GM23338 (cell line): ENCODE results near the gene CCDC184. TPM values are rescaled to one million over a fixed set of nuclear protein-coding genes. Genes with fewer than 3 reads are reported as not detected.
A peak's percentile ranks its signal among the peaks of the same experiment; 100 is the strongest.

Experiments
- ATAC-seq: fragments of 200-7000 bp; cut with Tn5 transposase; 3 replicates; pipeline ENCODE4 v1.9.1; 2020
- DNase-seq: peaks from one replicate; pipeline ENCODE4 v3.0.0-alpha.2; 2015; ENCODE audit warnings: low spot score
- H2AFZ ChIP-seq: fragments of 200-600 bp; sonication (generic); 2 replicates; pipeline ENCODE4 v1.8.0; 2016; ENCODE audit warnings: antibody characterized with exemption, mild to moderate bottlenecking, moderate library complexity
- H3F3A ChIP-seq: fragments of 200-600 bp; sonication (generic); replicated peaks from 2 replicates; pipeline ENCODE4 v1.8.0; 2017; ENCODE audit warnings: antibody characterized with exemption, mixed run types, low read depth
- H3K27ac ChIP-seq: fragments of 200-600 bp; sonication (generic); 2 replicates; pipeline ENCODE4 v1.6.1; 2016; ENCODE audit warnings: low read depth
- H3K27me3 ChIP-seq: fragments of 200-600 bp; sonication (generic); 2 replicates; pipeline ENCODE4 v1.8.0; 2016; ENCODE audit warnings: mild to moderate bottlenecking, mixed run types, moderate library complexity; ENCODE audit not compliant: insufficient read depth
- H3K36me3 ChIP-seq: fragments of 200-600 bp; sonication (generic); 2 replicates; pipeline ENCODE4 v1.8.0; 2016; ENCODE audit warnings: mild to moderate bottlenecking; ENCODE audit not compliant: insufficient read depth
- H3K4me1 ChIP-seq: fragments of 200-600 bp; sonication (generic); 2 replicates; pipeline ENCODE4 v1.8.0; 2016; ENCODE audit warnings: mild to moderate bottlenecking, moderate library complexity; ENCODE audit not compliant: insufficient read depth
- H3K4me2 ChIP-seq: fragments of 200-600 bp; sonication (generic); 2 replicates; pipeline ENCODE4 v1.7.1; 2017; ENCODE audit warnings: mixed run types
- H3K4me3 ChIP-seq: fragments of 200-600 bp; sonication (generic); 2 replicates; pipeline ENCODE4 v1.6.1; 2016; ENCODE audit warnings: mixed run types
- H3K79me2 ChIP-seq: fragments of 200-600 bp; sonication (generic); replicated peaks from 2 replicates; pipeline ENCODE4 v1.8.0; 2017; ENCODE audit warnings: mild to moderate bottlenecking; ENCODE audit not compliant: insufficient read depth
- H3K9me2 ChIP-seq: fragments of 200-600 bp; sonication (generic); 2 replicates; pipeline ENCODE4 v1.8.0; 2017; ENCODE audit not compliant: insufficient read depth
- H4K20me1 ChIP-seq: fragments of 200-600 bp; sonication (generic); replicated peaks from 2 replicates; pipeline ENCODE4 v1.8.0; 2017; ENCODE audit warnings: mild to moderate bottlenecking; ENCODE audit not compliant: insufficient read depth
- H3K27ac Mint-ChIP-seq: 2 replicates; pipeline ENCODE4 v1.8.0; 2020; ENCODE audit warnings: inconsistent platforms, mild to moderate bottlenecking, moderate library complexity, mixed read lengths
- H3K27me3 Mint-ChIP-seq: 3 replicates; pipeline ENCODE4 v1.8.0; 2022; ENCODE audit warnings: low read depth, mild to moderate bottlenecking, moderate library complexity, mixed read lengths, inconsistent platforms; ENCODE audit not compliant: insufficient read depth, poor library complexity
- H3K36me3 Mint-ChIP-seq: 3 replicates; pipeline ENCODE4 v1.8.0; 2021; ENCODE audit warnings: low read depth, mild to moderate bottlenecking, inconsistent platforms, moderate library complexity, mixed read lengths
- H3K4me1 Mint-ChIP-seq: 3 replicates; pipeline ENCODE4 v1.8.0; 2020; ENCODE audit warnings: mild to moderate bottlenecking, inconsistent platforms, mixed read lengths
- H3K4me3 Mint-ChIP-seq: 3 replicates; pipeline ENCODE4 v1.8.0; 2021; ENCODE audit warnings: moderate library complexity, mild to moderate bottlenecking, inconsistent platforms, mixed read lengths
- H3K9me3 Mint-ChIP-seq: 3 replicates; pipeline ENCODE4 v1.8.0; 2020; ENCODE audit warnings: moderate library complexity, mild to moderate bottlenecking, inconsistent platforms, mixed read lengths
- CREB1 ChIP-seq: fragments of 250-450 bp; sonication (Bioruptor Pico); IDR thresholded peaks from 2 replicates; pipeline ENCODE4 v1.5.0; 2020; ENCODE audit warnings: low read depth, mild to moderate bottlenecking, moderate library complexity
- ETS1 ChIP-seq: IDR thresholded peaks from 2 replicates; pipeline ENCODE4 v1.6.1; 2016; ENCODE audit warnings: antibody characterized with exemption
- EZH2 ChIP-seq: fragments of 200-600 bp; sonication (generic); IDR thresholded peaks from one replicate; pipeline ENCODE4 v1.8.0; 2017; ENCODE audit warnings: antibody characterized with exemption, mild to moderate bottlenecking, low read depth; ENCODE audit not compliant: unreplicated experiment
- EZH2phosphoT487 ChIP-seq: fragments of 200-600 bp; sonication (generic); IDR thresholded peaks from one replicate; pipeline ENCODE4 v1.8.1; 2018; ENCODE audit warnings: antibody characterized with exemption; ENCODE audit not compliant: unreplicated experiment
- JUNB ChIP-seq: IDR thresholded peaks from one replicate; pipeline ENCODE4 v1.6.1; 2016; ENCODE audit warnings: antibody characterized with exemption; ENCODE audit not compliant: unreplicated experiment
- NANOG ChIP-seq: IDR thresholded peaks from 2 replicates; pipeline ENCODE4 v1.6.1; 2016; ENCODE audit warnings: antibody characterized with exemption, borderline replicate concordance
- POLR2AphosphoS5 ChIP-seq: IDR thresholded peaks from 2 replicates; pipeline ENCODE4 v1.6.1; 2016; ENCODE audit warnings: antibody characterized with exemption, low read depth
- STAT1 ChIP-seq: IDR thresholded peaks from one replicate; pipeline ENCODE4 v1.6.1; 2016; ENCODE audit warnings: antibody characterized with exemption; ENCODE audit not compliant: unreplicated experiment
- polyA plus RNA-seq: library from polyadenylated mRNA; unstranded; fragments of >200 nt; fragmentation: Nextera tagmentation; extraction: Ambion mirVana; gene quantifications from 2 replicates; pipeline ENCODE4 v1.2.1, GENCODE V29; 2016
- total RNA-seq: library from RNA; depleted of rRNA; stranded (reverse); fragments of >200 nt; shearing (Covaris generic); gene quantifications from 2 replicates; pipeline ENCODE4 v1.2.3, GENCODE V29; 2014
- TF ChIP-seq, protein P1 (sequence below), 2 experiments: fragments of 200-600 bp in 1 of 2; sonication (generic) in 1 of 2; conservative IDR thresholded peaks; 2 replicates each; pipeline versions ENCODE4 v1.5.1 to v1.6.1; 2016 to 2017; ENCODE audit warnings: antibody characterized with exemption in 2 of 2, low read depth in 2 of 2, mild to moderate bottlenecking in 2 of 2, moderate library complexity in 1 of 2
- TF ChIP-seq, protein P2 (sequence below): fragments of 250-450 bp; sonication (Bioruptor Pico); IDR thresholded peaks from 2 replicates; pipeline ENCODE4 v1.5.0; 2020; ENCODE audit warnings: mild to moderate bottlenecking, moderate library complexity

The CCDC184 gene
- total and polyA plus RNA-seq, 2 experiments from 2014 or later, result 1.8 to 2.8 TPM

DNA sequence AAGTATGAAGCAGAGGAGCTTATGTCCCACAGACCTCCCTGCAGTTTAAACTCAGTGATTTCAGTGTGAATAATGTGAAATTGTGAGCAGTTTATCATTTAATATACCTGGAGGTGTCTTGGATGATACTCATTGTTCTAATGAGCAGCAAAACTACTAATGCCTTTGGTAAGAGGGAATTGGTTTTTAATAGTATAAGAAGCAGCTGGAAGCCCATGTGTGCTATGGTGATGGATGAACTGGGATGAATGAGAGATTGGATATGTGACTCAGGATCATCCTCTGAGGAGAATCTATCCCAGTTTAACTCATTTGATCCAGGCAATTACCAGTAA is 7.1 kb upstream of the CCDC184 start:
- DNase-seq (no peak), ATAC-seq (no peak)
- peak overlapping the region; percentile 26 for H3K4me3 ChIP-seq
- no peak overlapping the region for H3K27ac Mint-ChIP-seq
- 0 out of 2 replicates have a peak overlapping the region, but pooled peaks have one; percentile 3 for H3K27ac ChIP-seq
- no peaks in the 10 kb centered on the region for H3K9me2 ChIP-seq
- peaks cover 19% of the 10 kb centered on the region for H3K27me3 ChIP-seq
- peak overlapping the region; percentile 39 for H3K4me2 ChIP-seq
- H3K36me3 ChIP-seq, result no peaks in the 10 kb centered on the region
- H3K4me1 Mint-ChIP-seq, result peaks cover 31% of the 10 kb centered on the region
- TF ChIP-seq STAT1 (no peak), EZH2phosphoT487 (no peak), ETS1 (no peak), POLR2AphosphoS5 (0 out of 2 replicates have a peak, but pooled peaks have one; percentile 42), JUNB (no peak), EZH2 (no peak), CREB1 (no peak)
- TF ChIP-seq, protein P1, sequence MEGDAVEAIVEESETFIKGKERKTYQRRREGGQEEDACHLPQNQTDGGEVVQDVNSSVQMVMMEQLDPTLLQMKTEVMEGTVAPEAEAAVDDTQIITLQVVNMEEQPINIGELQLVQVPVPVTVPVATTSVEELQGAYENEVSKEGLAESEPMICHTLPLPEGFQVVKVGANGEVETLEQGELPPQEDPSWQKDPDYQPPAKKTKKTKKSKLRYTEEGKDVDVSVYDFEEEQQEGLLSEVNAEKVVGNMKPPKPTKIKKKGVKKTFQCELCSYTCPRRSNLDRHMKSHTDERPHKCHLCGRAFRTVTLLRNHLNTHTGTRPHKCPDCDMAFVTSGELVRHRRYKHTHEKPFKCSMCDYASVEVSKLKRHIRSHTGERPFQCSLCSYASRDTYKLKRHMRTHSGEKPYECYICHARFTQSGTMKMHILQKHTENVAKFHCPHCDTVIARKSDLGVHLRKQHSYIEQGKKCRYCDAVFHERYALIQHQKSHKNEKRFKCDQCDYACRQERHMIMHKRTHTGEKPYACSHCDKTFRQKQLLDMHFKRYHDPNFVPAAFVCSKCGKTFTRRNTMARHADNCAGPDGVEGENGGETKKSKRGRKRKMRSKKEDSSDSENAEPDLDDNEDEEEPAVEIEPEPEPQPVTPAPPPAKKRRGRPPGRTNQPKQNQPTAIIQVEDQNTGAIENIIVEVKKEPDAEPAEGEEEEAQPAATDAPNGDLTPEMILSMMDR (conservative IDR thresholded peaks at IDR 0.05; ENCODE audit: low read depth in 2 of 2), result no peak
- H3K4me3 Mint-ChIP-seq, result peak overlapping the region; percentile 61
- H3K79me2 ChIP-seq, result no peaks in the 10 kb centered on the region
- no peaks in the 10 kb centered on the region for H4K20me1 ChIP-seq
- H3K4me1 ChIP-seq, result peaks cover 20% of the 10 kb centered on the region
- no peak overlapping the region for H2AFZ ChIP-seq
- no peaks in the 10 kb centered on the region for H3K9me3 Mint-ChIP-seq
- no peaks in the 10 kb centered on the region for H3K36me3 Mint-ChIP-seq
- no peaks in the 10 kb centered on the region for H3F3A ChIP-seq
- peaks cover 7% of the 10 kb centered on the region for H3K27me3 Mint-ChIP-seq

- peaks cover under 1% of the 10 kb centered on the region; the same call in 1 of the 2 replicates for H3F3A ChIP-seq
- no peaks in the 10 kb centered on the region for H3K9me2 ChIP-seq
- H3K4me3 ChIP-seq, result no peak overlapping the region
- Mint-ChIP-seq H3K4me3 (no peak overlapping the region), H3K27ac (no peak overlapping the region), H3K27me3 (peaks cover 16% of the 10 kb centered on the region), H3K36me3 (no peaks in the 10 kb centered on the region), H3K9me3 (no peaks in the 10 kb centered on the region), H3K4me1 (peaks cover 37% of the 10 kb centered on the region)
- H4K20me1 ChIP-seq, result no peaks in the 10 kb centered on the region
- H3K27ac ChIP-seq, result no peak overlapping the region
- ATAC-seq (no peak), DNase-seq (no peak)
- H2AFZ ChIP-seq, result no peak overlapping the region
- H3K4me1 ChIP-seq, result peaks cover 28% of the 10 kb centered on the region
- H3K27me3 ChIP-seq, result peaks cover 32% of the 10 kb centered on the region
- H3K36me3 ChIP-seq, result no peaks in the 10 kb centered on the region
- no peaks in the 10 kb centered on the region for H3K79me2 ChIP-seq
- H3K4me2 ChIP-seq, result no peak overlapping the region
- no peak for TF ChIP-seq EZH2
- TF ChIP-seq, protein P2, sequence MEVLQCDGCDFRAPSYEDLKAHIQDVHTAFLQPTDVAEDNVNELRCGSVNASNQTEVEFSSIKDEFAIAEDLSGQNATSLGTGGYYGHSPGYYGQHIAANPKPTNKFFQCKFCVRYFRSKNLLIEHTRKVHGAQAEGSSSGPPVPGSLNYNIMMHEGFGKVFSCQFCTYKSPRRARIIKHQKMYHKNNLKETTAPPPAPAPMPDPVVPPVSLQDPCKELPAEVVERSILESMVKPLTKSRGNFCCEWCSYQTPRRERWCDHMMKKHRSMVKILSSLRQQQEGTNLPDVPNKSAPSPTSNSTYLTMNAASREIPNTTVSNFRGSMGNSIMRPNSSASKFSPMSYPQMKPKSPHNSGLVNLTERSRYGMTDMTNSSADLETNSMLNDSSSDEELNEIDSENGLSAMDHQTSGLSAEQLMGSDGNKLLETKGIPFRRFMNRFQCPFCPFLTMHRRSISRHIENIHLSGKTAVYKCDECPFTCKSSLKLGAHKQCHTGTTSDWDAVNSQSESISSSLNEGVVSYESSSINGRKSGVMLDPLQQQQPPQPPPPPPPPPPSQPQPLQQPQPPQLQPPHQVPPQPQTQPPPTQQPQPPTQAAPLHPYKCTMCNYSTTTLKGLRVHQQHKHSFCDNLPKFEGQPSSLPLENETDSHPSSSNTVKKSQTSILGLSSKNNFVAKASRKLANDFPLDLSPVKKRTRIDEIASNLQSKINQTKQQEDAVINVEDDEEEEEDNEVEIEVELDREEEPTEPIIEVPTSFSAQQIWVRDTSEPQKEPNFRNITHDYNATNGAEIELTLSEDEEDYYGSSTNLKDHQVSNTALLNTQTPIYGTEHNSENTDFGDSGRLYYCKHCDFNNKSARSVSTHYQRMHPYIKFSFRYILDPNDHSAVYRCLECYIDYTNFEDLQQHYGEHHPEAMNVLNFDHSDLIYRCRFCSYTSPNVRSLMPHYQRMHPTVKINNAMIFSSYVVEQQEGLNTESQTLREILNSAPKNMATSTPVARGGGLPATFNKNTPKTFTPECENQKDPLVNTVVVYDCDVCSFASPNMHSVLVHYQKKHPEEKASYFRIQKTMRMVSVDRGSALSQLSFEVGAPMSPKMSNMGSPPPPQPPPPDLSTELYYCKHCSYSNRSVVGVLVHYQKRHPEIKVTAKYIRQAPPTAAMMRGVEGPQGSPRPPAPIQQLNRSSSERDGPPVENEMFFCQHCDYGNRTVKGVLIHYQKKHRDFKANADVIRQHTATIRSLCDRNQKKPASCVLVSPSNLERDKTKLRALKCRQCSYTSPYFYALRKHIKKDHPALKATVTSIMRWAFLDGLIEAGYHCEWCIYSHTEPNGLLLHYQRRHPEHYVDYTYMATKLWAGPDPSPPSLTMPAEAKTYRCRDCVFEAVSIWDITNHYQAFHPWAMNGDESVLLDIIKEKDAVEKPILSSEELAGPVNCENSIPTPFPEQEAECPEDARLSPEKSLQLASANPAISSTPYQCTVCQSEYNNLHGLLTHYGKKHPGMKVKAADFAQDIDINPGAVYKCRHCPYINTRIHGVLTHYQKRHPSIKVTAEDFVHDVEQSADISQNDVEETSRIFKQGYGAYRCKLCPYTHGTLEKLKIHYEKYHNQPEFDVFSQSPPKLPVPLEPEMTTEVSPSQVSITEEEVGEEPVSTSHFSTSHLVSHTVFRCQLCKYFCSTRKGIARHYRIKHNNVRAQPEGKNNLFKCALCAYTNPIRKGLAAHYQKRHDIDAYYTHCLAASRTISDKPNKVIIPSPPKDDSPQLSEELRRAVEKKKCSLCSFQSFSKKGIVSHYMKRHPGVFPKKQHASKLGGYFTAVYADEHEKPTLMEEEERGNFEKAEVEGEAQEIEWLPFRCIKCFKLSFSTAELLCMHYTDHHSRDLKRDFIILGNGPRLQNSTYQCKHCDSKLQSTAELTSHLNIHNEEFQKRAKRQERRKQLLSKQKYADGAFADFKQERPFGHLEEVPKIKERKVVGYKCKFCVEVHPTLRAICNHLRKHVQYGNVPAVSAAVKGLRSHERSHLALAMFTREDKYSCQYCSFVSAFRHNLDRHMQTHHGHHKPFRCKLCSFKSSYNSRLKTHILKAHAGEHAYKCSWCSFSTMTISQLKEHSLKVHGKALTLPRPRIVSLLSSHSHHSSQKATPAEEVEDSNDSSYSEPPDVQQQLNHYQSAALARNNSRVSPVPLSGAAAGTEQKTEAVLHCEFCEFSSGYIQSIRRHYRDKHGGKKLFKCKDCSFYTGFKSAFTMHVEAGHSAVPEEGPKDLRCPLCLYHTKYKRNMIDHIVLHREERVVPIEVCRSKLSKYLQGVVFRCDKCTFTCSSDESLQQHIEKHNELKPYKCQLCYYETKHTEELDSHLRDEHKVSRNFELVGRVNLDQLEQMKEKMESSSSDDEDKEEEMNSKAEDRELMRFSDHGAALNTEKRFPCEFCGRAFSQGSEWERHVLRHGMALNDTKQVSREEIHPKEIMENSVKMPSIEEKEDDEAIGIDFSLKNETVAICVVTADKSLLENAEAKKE (CRISPR knock-in tag), result no peak
- TF ChIP-seq POLR2AphosphoS5, result no peak
- no peak for TF ChIP-seq NANOG
- TF ChIP-seq EZH2phosphoT487, result no peak
Measured at GRCh38 chr12:48177982-48178381, 5.5 kb upstream of the CCDC184 start.
